BLaER1 (cell line): ENCODE results near the gene FBXO42.
A peak's percentile ranks its signal among the peaks of the same experiment; 100 is the strongest.

ENCODE experiments used
- H3K27ac ChIP-seq: shearing (Covaris generic); formaldehyde crosslinking; 2 replicates; pipeline ENCODE4 v1.8.1; 2022
- H3K27me3 ChIP-seq: shearing (Covaris generic); formaldehyde crosslinking; 2 replicates; pipeline ENCODE4 v1.8.1; 2022
- H3K36me3 ChIP-seq: shearing (Covaris generic); formaldehyde crosslinking; 2 replicates; pipeline ENCODE4 v1.8.1; 2022
- H3K4me1 ChIP-seq: shearing (Covaris generic); formaldehyde crosslinking; 2 replicates; pipeline ENCODE4 v1.8.1; 2022
- H3K4me2 ChIP-seq: shearing (Covaris generic); formaldehyde crosslinking; 2 replicates; pipeline ENCODE4 v1.8.1; 2022
- H3K4me3 ChIP-seq: shearing (Covaris generic); formaldehyde crosslinking; 2 replicates; pipeline ENCODE4 v1.8.1; 2022
- H3K9ac ChIP-seq: shearing (Covaris generic); formaldehyde crosslinking; 2 replicates; pipeline ENCODE4 v1.8.1; 2022
- H3K9me3 ChIP-seq: shearing (Covaris generic); formaldehyde crosslinking; 2 replicates; pipeline ENCODE4 v1.8.1; 2022
- H4K20me1 ChIP-seq: shearing (Covaris generic); formaldehyde crosslinking; 2 replicates; pipeline ENCODE4 v1.8.1; 2022
- Cebpa-rat ChIP-seq: shearing (Covaris generic); IDR thresholded peaks from 2 replicates; pipeline ENCODE4 v1.8.1; 2022

The FBXO42 gene

DNA sequence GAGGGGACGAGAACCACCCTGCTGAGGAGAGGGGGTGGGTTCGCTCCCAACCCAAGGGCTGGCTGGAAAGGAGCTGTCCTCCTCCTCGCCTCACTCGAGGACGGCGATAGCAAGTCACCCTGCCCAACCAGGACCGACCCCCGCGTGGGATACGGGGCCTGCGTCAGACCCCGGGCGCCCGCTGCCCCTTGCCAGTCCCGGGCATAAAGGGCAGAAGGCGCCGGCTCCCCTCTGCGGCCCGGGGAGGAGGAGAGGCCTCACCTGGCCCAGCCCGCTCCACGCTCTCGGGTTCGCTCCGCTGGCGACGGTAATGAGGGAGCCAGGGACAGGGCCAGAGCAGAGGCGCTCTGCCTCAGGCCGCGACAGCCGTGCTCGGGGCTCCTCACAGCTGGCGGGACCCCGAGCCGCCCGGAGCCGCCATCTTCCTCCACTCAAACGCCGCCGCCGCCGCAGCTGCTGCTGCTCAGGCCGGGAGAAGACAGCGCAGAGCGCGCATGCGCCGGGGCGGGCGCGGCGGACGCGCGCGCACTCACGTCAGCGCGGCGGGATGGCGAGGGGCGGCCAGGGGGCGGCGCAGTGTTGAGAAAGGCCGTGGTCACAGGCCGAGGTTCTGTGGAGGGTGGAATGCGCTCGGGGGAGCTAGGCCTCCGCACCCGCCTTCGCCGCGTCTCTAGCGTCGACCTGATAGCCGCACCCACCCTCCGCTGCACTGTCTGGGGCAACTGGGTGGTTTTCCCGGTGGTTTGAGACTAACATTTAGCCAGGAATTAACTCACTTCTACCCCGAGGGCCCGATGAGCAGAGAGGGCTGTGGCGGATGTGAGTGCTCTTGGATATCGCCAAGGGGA, at the start of gene FBXO42:
Gene FBXO42, minus strand, starts transcription at position 487 of the 848 bp plus-strand sequence. CDS start 37,062 bp downstream, outside the sequence.
- peak within 1 kb of the TSS; percentile 97 for H3K9ac ChIP-seq
- H3K27me3 ChIP-seq, result no peaks in the 10 kb centered on the region
- H3K27ac ChIP-seq, result peak within 1 kb of the TSS; percentile 93
- H3K4me2 ChIP-seq, result peak within 1 kb of the TSS; percentile 91
- peaks cover 45% of the 10 kb centered on the region for H4K20me1 ChIP-seq
- no peaks in the 10 kb centered on the region; the same call in 1 of the 2 replicates for H3K36me3 ChIP-seq
- peak within 1 kb of the TSS; percentile 99 for H3K4me3 ChIP-seq
- H3K9me3 ChIP-seq, result no peaks in the 10 kb centered on the region
- TF ChIP-seq Cebpa-rat, result no peak
- peaks cover 51% of the 10 kb centered on the region for H3K4me1 ChIP-seq

- H3K4me3 ChIP-seq, result no peak overlapping the region
- H3K4me1 ChIP-seq, result peaks cover 37% of the 10 kb centered on the region
- no peak for TF ChIP-seq Cebpa-rat
- peaks cover 73% of the 10 kb centered on the region for H3K36me3 ChIP-seq
- no peaks in the 10 kb centered on the region for H3K9me3 ChIP-seq
- peak overlapping the region; percentile 18; the same call in 1 of the 2 replicates for H3K9ac ChIP-seq
- peak overlapping the region; percentile 71 for H3K4me2 ChIP-seq
- H3K27me3 ChIP-seq, result no peaks in the 10 kb centered on the region
- H3K27ac ChIP-seq, result peak overlapping the region; percentile 62
- H4K20me1 ChIP-seq, result peaks cover 61% of the 10 kb centered on the region
Measured at GRCh38 chr1:16398371-16398953, 46.2 kb upstream of the FBXO42 start.

GRCh38 chr1:16397120-16397519, 44.8 kb upstream of the FBXO42 start:
- Histone ChIP-seq H4K20me1 (peaks cover 75% of the 10 kb centered on the region), H3K9me3 (no peaks in the 10 kb centered on the region)

DNA sequence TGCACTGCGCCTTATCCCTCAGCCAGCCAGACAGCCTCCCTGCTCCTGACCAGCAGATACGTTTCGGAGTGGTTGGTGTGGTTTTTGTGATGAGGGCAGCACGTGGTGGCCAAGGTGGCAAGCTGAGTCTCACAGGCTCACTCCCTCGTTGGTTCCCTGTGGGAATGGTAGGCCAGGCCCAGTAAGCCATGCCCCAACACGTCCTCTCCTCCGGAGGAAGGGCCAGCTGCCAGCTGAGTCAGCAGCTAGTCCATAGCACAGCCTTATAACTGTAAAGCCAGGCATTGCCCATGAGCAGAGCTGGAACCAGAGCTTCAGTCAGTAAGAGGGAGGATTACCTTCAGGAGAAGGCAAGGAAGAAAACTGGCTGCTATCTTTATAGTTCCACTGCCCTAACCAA, 44.3 kb upstream of the FBXO42 start:
- no peak for TF ChIP-seq Cebpa-rat
- peak overlapping the region; percentile 62 for H3K27ac ChIP-seq
- peaks cover 44% of the 10 kb centered on the region for H3K4me1 ChIP-seq

More at GRCh38 chr1:16397120-16397519, 44.8 kb upstream of the FBXO42 start:
- H3K27me3 ChIP-seq, result no peaks in the 10 kb centered on the region
- H3K27ac ChIP-seq, result peak overlapping the region; percentile 62
- peaks cover 38% of the 10 kb centered on the region for H3K4me1 ChIP-seq
- H3K4me2 ChIP-seq, result peak overlapping the region; percentile 71
- peaks cover 86% of the 10 kb centered on the region for H3K36me3 ChIP-seq
- TF ChIP-seq Cebpa-rat, result no peak
- no peak overlapping the region for H3K4me3 ChIP-seq
- H3K9ac ChIP-seq, result peak overlapping the region; percentile 18; the same call in 1 of the 2 replicates

GRCh38 chr1:16394977-16395376, 42.7 kb upstream of the FBXO42 start:
- Histone ChIP-seq H3K27ac (no peak overlapping the region), H3K27me3 (no peaks in the 10 kb centered on the region), H4K20me1 (peaks cover 96% of the 10 kb centered on the region), H3K4me1 (peaks cover 60% of the 10 kb centered on the region), H3K4me3 (no peak overlapping the region), H3K4me2 (no peak overlapping the region), H3K9ac (no peak overlapping the region), H3K36me3 (peaks cover 98% of the 10 kb centered on the region), H3K9me3 (no peaks in the 10 kb centered on the region)
- no peak for TF ChIP-seq Cebpa-rat

More for the DNA sequence above, 44.3 kb upstream of the FBXO42 start:
- Histone ChIP-seq H3K4me3 (no peak overlapping the region), H3K9ac (peak overlapping the region; percentile 18; the same call in 1 of the 2 replicates), H3K27me3 (no peaks in the 10 kb centered on the region), H3K4me2 (peak overlapping the region; percentile 71), H3K9me3 (no peaks in the 10 kb centered on the region), H4K20me1 (peaks cover 80% of the 10 kb centered on the region), H3K36me3 (peaks cover 92% of the 10 kb centered on the region)

GRCh38 chr1:16393570-16394521, 41.6 kb upstream of the FBXO42 start:
- no peaks in the 10 kb centered on the region for H3K27me3 ChIP-seq
- no peak overlapping the region for H3K27ac ChIP-seq
- no peak overlapping the region for H3K4me2 ChIP-seq
- no peak overlapping the region for H3K4me3 ChIP-seq
- H3K36me3 ChIP-seq, result peaks cover 91% of the 10 kb centered on the region
- peaks cover 97% of the 10 kb centered on the region for H4K20me1 ChIP-seq
- H3K9me3 ChIP-seq, result no peaks in the 10 kb centered on the region
- peaks cover 62% of the 10 kb centered on the region for H3K4me1 ChIP-seq
- TF ChIP-seq Cebpa-rat, result no peak
- no peak overlapping the region for H3K9ac ChIP-seq

- no peaks in the 10 kb centered on the region for H3K9me3 ChIP-seq
- H3K4me3 ChIP-seq, result no peak overlapping the region
- H3K9ac ChIP-seq, result no peak overlapping the region
- H3K4me2 ChIP-seq, result no peak overlapping the region
- no peak for TF ChIP-seq Cebpa-rat
- H3K4me1 ChIP-seq, result peaks cover 62% of the 10 kb centered on the region
- H4K20me1 ChIP-seq, result peaks cover 97% of the 10 kb centered on the region
- H3K36me3 ChIP-seq, result peaks cover 88% of the 10 kb centered on the region
- no peaks in the 10 kb centered on the region for H3K27me3 ChIP-seq
- H3K27ac ChIP-seq, result no peak overlapping the region
Measured at GRCh38 chr1:16392740-16393569, 40.7 kb upstream of the FBXO42 start.

DNA sequence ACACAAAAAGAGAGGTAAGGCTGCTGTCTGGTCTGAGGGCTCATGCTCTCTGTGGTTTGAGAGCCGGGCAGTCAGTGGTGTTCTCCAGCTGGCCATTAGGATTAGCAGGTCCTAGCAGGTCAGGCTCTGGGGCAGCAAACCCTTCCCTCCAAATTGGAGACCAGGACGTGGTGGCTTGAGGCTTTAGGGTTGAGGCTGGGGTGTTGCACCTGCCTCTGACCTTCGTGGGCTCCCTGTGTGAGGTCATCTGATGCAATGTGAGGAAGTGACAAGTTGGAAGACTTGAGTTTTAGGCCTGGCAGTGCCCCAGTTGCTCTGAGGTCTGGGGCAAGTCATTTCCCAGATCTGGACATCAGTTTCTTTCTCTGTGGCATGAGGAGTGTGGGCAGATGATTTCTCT, 39.1 kb upstream of the FBXO42 start:
- no peak for TF ChIP-seq Cebpa-rat
- Histone ChIP-seq H3K27ac (peak overlapping the region; percentile 36), H3K4me1 (peaks cover 62% of the 10 kb centered on the region)

More for the DNA sequence above, 39.1 kb upstream of the FBXO42 start:
- no peaks in the 10 kb centered on the region for H3K27me3 ChIP-seq
- peaks cover 97% of the 10 kb centered on the region for H4K20me1 ChIP-seq
- H3K9ac ChIP-seq, result peak overlapping the region; percentile 27; the same call in 1 of the 2 replicates
- H3K4me3 ChIP-seq, result no peak overlapping the region
- H3K4me2 ChIP-seq, result peak overlapping the region; percentile 44
- peaks cover 88% of the 10 kb centered on the region for H3K36me3 ChIP-seq
- H3K9me3 ChIP-seq, result no peaks in the 10 kb centered on the region
